ENCODE data around the gene B4GALNT1.
"Not testable (repeated sequence)": the region's sequence is repeated elsewhere in the genome, so short reads cannot be mapped to it uniquely, and the experiment has no call there.

B4GALNT1 gene

DNA sequence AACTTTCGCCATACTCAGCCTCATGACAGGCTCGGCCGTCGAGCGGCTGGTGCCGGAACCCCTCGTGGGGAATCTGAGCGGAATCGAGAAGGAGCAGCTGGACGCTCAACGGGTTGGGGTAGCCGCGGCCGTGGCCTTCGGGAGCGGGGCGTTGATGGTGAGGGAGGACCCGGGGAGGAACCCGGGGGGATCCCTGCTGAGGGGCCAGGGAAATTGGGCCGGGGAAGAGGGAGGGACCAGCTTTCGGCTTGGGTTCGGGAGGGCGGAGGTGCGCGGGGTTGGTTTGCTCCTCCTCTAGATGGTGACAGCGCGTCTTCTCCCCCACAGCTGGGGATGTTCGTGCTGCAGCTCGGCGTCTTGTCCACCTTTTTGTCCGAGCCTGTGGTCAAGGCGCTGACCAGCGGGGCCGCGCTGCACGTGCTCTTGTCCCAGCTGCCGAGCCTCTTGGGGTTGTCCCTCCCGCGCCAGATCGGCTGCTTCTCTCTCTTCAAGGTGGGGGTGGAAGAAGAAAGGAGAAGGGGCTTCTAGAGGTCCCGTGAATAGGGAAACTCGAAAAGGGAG, 12.0 kb downstream of the B4GALNT1 start:
- DNase-seq (ENCODE audit: low read depth in 2 of 2): no peak

GRCh38 chr12:57620245-57620935, 12.6 kb downstream of the B4GALNT1 start:
- DNase-seq (ENCODE audit: low read depth in 2 of 2): no peak

- no peak for DNase-seq (ENCODE audit: low read depth in 2 of 2)
Measured at GRCh38 chr12:57619434-57620244, 13.4 kb downstream of the B4GALNT1 start.

GRCh38 chr12:57618966-57619433, 14.0 kb downstream of the B4GALNT1 start:
- no peak for DNase-seq (ENCODE audit: low read depth in 2 of 2)

GRCh38 chr12:57618431-57618830, 14.6 kb downstream of the B4GALNT1 start:
- DNase-seq (ENCODE audit: low read depth in 2 of 2): not testable (repeated sequence)

DNA sequence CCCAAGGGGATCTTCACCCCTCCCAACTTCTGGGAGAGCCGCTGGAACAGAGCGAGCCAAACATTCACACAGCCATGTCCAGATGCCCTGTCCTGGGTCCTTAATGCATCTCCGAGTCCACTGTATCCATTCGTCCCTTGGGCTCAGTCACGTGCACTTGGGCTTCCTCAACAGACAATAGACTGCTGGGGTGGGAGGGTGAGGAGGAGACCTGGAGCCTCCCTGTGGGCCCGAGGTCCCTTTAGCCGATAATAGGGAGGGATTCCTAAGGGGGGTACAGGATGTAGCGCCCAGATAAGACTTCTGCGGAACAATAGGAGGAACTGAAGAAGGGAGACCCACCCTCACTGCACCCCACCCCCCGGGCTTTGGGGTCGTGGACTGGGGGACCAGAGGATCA, 15.1 kb downstream of the B4GALNT1 start:
- DNase-seq (ENCODE audit: low read depth in 2 of 2): no peak

DNA sequence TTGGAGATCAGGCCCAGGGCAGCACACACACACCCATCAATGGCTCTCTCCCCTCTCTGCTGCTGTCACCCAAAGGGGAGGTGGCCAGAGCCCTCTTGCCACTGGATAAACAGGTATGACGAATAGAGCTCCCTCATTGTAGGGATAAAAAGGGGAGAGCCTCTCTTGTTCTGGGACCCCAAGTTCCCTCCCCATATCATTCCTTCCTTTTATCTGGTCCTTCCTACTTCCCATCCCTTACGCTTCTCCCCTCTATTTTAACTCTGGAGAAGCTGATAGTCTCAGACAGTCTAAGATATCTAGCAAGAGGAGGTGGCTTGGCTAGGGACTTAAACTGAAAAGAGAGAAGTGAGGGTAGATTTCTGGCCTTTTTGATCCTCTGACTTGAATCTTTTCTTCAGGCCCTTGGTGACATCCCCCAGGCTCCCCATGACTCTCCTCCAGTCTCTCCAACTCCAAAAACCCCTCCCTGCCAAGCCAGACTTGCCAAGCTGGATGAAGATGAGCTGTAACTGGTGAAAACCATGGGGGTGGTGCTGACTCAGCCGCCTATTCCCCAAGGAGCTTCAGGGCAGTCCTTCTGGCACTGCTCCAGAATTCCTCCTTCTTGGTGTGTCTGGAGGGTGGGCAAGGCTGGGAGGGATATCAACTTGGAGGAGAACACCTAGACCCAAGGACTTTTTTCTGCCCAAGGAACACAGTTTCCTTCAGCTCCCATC, 16.5 kb downstream of the B4GALNT1 start:
- DNase-seq (ENCODE audit: low read depth in 2 of 2): no peak

GRCh38 chr12:57615637-57616036, 17.4 kb downstream of the B4GALNT1 start:
- no peak for DNase-seq (ENCODE audit: low read depth in 2 of 2)

DNA sequence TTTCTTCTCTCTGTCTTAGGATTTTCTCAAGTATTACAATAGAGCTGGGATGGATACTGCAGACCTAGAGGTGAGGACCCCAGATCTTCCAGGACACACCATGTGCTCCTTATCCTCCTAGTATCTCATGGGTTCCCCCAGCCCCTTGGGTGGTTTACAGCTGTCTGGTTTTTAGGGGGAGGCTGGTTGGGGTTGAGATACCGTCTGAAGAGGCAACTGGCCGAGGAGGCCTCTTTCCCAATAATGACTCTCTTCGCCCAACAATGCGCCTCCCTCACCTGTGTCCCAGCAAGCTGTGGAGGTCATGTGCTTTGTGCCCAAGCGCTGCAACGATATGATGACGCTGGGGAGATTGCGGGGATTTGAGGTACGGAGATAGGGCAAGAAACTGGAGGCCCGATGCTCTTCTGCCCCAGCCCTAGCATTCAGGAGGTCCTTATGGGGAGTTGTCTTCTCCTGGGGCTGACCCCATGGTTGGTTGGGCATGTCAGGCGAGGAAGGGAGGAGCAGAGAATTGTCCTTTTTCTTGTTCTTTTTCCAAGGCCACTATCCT, 18.0 kb downstream of the B4GALNT1 start:
- no peak for DNase-seq (ENCODE audit: low read depth in 2 of 2)

- no peak for DNase-seq (ENCODE audit: low read depth in 2 of 2)
Measured at GRCh38 chr12:57614178-57614947, 18.6 kb downstream of the B4GALNT1 start.

DNA sequence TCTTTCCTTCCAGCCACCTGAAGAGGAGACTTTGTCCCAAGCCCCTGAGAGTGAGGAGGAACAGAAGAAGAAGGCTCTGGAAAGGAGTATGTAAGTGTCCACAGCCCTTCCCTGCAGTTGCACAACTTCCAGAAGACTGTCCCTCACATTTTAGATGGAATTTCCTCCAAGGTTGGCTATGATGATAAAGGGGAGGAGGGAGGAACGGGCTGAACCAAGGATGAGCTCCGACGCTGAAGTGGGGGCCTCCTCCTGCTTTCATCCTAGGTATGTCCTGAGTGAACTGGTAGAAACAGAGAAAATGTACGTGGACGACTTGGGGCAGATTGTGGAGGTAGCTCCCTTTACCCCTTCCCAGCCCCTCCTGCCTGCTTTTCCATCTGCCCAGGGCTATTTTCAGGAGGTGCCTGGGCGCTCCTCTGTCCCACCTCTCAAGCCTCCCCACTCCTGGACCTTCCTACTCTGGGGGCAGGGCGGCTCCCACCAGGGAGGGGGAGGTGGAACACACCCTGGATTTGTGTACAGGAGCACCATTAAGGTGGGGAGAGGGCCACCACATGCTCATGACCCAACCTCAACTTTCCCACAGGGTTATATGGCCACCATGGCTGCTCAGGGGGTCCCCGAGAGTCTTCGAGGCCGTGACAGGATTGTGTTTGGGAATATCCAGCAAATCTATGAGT, 19.4 kb downstream of the B4GALNT1 start:
- DNase-seq (ENCODE audit: low read depth in 2 of 2): no peak

DNA sequence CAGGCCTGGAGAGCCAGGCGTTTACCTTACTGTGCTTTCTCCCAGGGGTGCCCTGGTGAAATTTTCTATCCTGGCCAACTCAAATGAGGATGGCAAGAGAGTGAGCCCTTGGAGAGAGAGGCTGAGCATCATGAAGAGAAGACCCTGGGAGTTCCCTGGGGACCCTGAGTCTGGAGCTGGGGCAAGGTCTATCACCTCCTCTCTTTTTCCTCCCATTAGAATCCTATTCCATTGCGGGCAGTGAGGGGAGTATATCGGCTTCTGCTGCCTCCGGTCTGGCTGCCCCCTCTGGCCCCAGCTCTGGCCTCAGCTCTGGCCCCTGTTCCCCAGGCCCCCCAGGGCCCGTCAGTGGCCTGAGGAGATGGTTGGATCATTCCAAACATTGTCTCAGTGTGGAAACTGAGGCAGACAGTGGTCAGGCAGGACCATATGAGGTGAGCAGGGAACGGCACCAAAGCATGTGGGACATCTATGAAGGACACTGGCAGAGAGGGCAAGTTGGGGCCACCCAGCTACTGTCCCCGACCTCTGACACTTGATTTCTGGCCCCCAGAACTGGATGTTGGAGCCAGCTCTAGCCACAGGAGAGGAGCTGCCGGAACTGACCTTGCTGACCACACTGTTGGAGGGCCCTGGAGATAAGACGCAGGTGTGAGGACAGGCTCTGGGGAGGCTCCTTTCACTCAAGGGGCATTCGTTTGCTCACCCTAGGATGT, 20.1 kb downstream of the B4GALNT1 start:
- DNase-seq (ENCODE audit: low read depth in 2 of 2): no peak

- DNase-seq (ENCODE audit: low read depth in 2 of 2): no peak
Measured at GRCh38 chr12:57611827-57612710, 20.9 kb downstream of the B4GALNT1 start.

DNA sequence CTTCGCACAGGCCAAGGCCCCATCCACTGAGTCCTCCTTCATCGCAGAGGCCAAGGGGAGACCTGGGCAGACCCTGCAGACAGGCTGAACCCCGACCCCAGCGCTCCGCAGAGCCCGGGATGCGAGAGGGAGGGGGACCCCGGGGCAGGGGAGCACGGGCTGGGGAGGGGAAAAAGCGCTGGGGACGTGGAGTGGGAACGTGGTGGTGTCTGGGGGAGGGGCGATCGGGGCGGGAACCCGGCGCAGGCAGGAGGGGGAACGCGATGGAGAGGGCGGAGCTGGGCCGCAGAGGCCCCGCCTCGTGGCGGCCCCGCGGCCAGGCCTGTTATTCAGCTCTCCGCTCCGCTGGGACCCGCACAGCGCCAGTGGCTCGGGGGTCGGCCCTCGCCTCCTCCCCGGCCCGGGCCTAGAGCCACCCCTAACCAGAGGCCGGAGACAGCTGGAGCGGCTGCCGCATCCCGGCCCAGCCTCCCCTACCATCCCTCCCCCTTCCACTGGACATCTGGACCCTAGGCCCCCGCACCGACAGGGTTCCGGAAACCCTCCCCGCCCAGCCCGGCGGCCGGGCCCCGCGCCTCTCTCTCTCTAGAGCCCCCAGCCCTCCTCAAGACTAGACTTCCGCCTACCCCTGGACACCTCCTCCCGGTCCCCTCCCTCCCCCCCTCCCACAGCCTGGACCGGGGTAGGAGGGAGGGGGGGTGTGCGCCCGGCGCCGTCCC, 21.7 kb downstream of the B4GALNT1 start, which contains the start of gene ARHGEF25:
Gene ARHGEF25, plus strand, starts transcription at position 328 of the 719 bp plus-strand sequence. CDS start 460 bp downstream, outside the sequence.
- no peak for DNase-seq (ENCODE audit: low read depth in 2 of 2)

DNA sequence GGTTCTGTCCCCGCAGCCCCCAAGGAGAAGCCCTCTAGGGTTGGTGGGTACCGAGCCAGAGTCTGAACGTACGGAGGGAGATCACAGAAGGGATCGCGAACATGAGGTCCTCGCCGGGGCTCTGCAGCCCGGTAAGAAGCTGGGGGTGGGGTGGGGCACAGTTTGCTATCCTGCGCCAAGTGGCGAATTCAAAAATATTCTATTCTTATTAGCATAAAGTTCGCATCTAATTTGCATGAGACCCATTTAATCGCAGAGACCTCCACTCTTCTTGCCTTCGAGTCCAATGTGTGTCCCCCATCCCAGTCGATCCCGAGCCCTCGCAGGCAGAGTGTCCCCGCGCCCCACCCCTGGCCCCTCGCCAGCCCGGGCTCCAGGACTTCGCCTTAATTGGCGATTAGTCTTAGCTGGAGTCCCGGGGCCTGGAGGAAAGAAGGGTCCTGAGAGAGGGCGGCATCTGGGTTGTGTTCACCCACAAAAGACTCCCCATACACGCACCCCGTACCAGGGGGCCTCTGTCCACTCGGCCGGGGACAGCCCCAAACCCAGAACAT, 22.4 kb downstream of the B4GALNT1 start:
- no peak for DNase-seq (ENCODE audit: low read depth in 2 of 2)

DNA sequence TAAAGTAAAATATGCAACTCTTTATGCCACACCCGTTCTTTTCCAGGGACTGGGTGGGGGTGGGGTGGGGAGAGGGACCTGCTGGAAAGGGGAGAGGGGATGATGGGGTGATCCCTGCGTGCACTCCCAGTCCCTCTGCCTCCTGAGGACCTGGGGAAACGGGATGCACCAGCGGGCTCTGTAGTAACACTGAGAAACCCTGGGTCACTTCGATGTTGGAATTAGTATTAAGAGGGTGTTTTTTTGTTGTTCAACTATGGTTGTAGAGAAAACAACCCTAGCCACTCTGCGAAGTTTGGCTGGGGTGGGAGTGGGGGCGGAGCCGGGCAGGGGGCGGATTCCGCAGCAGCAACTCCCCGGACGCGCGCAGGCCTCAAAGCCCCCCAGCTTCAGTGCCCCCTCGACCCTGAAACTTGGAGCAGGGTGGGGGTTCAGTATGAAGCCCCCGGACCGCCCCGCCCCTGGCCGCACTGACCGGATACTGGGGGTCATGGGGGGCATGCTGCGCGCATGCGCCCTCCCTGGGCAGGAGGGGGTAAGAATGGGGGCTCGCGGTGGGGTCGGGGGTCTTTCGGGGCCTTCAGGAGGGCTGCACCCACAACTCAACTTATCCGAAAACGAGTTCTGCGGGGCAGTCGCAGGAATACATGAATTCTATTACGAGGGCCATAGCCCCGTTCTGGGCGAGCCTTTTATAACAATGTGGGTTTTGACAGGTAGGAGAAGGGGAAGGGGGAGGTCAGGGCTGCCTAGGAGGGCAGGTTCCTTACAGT, 23.0 kb downstream of the B4GALNT1 start:
- DNase-seq (ENCODE audit: low read depth in 2 of 2): no peak
